Stomach (tissue), 9 donors: Measurements from ENCODE around the gene DOK6. TPM values are rescaled to one million over a fixed set of nuclear protein-coding genes. Genes with fewer than 3 reads are reported as not detected.

Experiments used
- DNase-seq, 2 donors: peaks; one replicate each; pipeline versions ENCODE4 v3.0.0 to v3.0.0-alpha.2; 2013 to 2019
- H3K27ac ChIP-seq, 5 donors: fragments of 200-600 bp in 4 of 5; sonication (generic) in 4 of 5; one replicate each; pipeline ENCODE4 v1.5.1; 2013 to 2019; ENCODE audit warnings: mild to moderate bottlenecking in 1 of 5, moderate library complexity in 1 of 5
- H3K27me3 ChIP-seq, 3 donors: fragments of 200-600 bp; sonication (generic); one replicate each; pipeline ENCODE4 v1.5.1; 2017 to 2019; ENCODE audit warnings: mixed run types in 1 of 3
- H3K36me3 ChIP-seq, 4 donors: fragments of 200-600 bp; sonication (generic); 1 replicate in 3 of 4; 2 replicates in 1 of 4; pipeline ENCODE4 v1.5.1; 2016 to 2019
- H3K4me1 ChIP-seq, 4 donors: fragments of 200-600 bp; sonication (generic); one replicate each; pipeline ENCODE4 v1.5.1; 2016 to 2019
- H3K4me3 ChIP-seq, 4 donors: fragments of 200-600 bp; sonication (generic) in 3 of 4; one replicate each; pipeline ENCODE4 v1.5.1; 2016 to 2019; ENCODE audit warnings: mild to moderate bottlenecking in 1 of 4
- H3K9me3 ChIP-seq, 4 donors: fragments of 200-600 bp; sonication (generic); one replicate each; pipeline ENCODE4 v1.5.1; 2016 to 2019
- EP300 ChIP-seq: sonication (generic); formaldehyde crosslinking; IDR thresholded peaks from one replicate; pipeline ENCODE4 v1.6.1; 2017; ENCODE audit warnings: antibody characterized with exemption
- POLR2A ChIP-seq, 4 donors: fragments of 450-650 bp; IDR thresholded peaks; one replicate each; pipeline ENCODE4 v1.6.1; 2016; ENCODE audit warnings: antibody characterized with exemption in 4 of 4, control low read depth in 2 of 4, mild to moderate bottlenecking in 1 of 4, moderate library complexity in 1 of 4
- POLR2AphosphoS5 ChIP-seq, 3 donors: sonication (generic); formaldehyde crosslinking; IDR thresholded peaks; one replicate each; pipeline ENCODE4 v1.6.1; 2016; ENCODE audit warnings: antibody characterized with exemption in 3 of 3
- WGBS, 5 donors: extraction: QIAGEN DNeasy Blood & Tissue Kit in 3 of 5; methylation state at CpG; one replicate each; pipeline versions ENCODE4 v1.1.5 to v1.1.7; 2013 to 2018; 5-methylcytosine and 5-hydroxymethylcytosine counted together
- intact Hi-C: fragments of 100-400 bp; cut with DNase I; formaldehyde crosslinking; loops from one replicate; pipeline ENCODE4 v1.15.1; 2023; ENCODE audit warnings: low total_unique reads
- polyA plus RNA-seq, 3 donors: library from polyadenylated mRNA; stranded (reverse); fragments of 200-250 nt; gene quantifications; one replicate each; pipeline ENCODE4 v1.2.3, GENCODE V29; 2013
- total RNA-seq, 5 donors: library from RNA; depleted of rRNA; stranded (reverse); fragments of >200 nt; gene quantifications; one replicate each; pipeline versions ENCODE4 v1.1.0 to v1.2.3, GENCODE V29; 2014 to 2016
- TF ChIP-seq, protein P1 (sequence below), 7 experiments: fragments of 450-650 bp in 4 of 7; fragments of 200-600 bp in 3 of 7; sonication (generic) in 3 of 7; IDR thresholded peaks; one replicate each; pipeline ENCODE4 v1.5.1; 2016 to 2019; ENCODE audit warnings: antibody characterized with exemption in 7 of 7, control low read depth in 2 of 7, mild to moderate bottlenecking in 1 of 7
- donor health status: healthy with polysubstance abuse.
- donor health status: Bipolar disorder and iron deficiency.
- donor health status: healthy.

The DOK6 gene
- total and polyA plus RNA-seq, 8 donors: 0.18 to 10.1 (median 1.7) TPM; not detected in 1

- no peaks in the 10 kb centered on the region for H3K27me3 ChIP-seq
- peaks cover 7 to 32% (median 30%) of the 10 kb centered on the region in 4 donors for H3K9me3 ChIP-seq
- intact Hi-C loops: no loop called here
- no peaks in the 10 kb centered on the region for H3K36me3 ChIP-seq
- no peak for TF ChIP-seq POLR2A (IDR thresholded peaks at IDR 0.05)
- TF ChIP-seq, protein P1, sequence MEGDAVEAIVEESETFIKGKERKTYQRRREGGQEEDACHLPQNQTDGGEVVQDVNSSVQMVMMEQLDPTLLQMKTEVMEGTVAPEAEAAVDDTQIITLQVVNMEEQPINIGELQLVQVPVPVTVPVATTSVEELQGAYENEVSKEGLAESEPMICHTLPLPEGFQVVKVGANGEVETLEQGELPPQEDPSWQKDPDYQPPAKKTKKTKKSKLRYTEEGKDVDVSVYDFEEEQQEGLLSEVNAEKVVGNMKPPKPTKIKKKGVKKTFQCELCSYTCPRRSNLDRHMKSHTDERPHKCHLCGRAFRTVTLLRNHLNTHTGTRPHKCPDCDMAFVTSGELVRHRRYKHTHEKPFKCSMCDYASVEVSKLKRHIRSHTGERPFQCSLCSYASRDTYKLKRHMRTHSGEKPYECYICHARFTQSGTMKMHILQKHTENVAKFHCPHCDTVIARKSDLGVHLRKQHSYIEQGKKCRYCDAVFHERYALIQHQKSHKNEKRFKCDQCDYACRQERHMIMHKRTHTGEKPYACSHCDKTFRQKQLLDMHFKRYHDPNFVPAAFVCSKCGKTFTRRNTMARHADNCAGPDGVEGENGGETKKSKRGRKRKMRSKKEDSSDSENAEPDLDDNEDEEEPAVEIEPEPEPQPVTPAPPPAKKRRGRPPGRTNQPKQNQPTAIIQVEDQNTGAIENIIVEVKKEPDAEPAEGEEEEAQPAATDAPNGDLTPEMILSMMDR (IDR thresholded peaks at IDR 0.05): no peak
- no peak for TF ChIP-seq EP300
- TF ChIP-seq POLR2AphosphoS5 (IDR thresholded peaks at IDR 0.05): no peak
- 66 to 89% (median 79%) methylated on average over 1 of the region's 1 CpG for WGBS, 5 donors
- H3K4me1 ChIP-seq: no peaks in the 10 kb centered on the region
- H3K27ac ChIP-seq: no peak overlapping the region
- DNase-seq: no peak
- no peak overlapping the region for H3K4me3 ChIP-seq
Observed at GRCh38 chr18:69718912-69719547, 318.3 kb downstream of the DOK6 start.

DNA sequence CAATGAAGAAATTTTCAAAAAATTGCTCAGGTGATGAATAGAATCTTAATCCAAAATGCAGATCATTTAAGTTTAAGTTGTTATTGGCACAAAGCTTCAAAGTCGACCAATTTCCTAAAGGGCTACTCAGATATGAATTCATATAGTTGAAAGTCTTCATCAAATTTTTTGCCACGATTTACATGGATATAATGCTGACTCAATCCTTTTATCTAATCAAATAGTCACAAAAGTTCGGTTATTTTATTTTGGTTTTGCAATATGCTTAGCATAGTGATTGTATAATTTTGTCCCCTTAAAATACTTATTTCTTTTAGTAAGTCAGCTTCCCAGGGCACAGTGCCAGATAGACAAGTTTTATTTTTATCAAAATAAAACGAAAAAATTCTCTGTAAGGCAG is 319.7 kb downstream of the DOK6 start:
- DNase-seq: no peak
- 64 to 75% (median 71%) methylated on average over 4 of the region's 4 CpGs for WGBS, 5 donors
- H3K27me3 ChIP-seq: no peaks in the 10 kb centered on the region

GRCh38 chr18:69723434-69723833 is 322.7 kb downstream of the DOK6 start:
- Histone ChIP-seq H3K36me3 (no peaks in the 10 kb centered on the region), H3K27ac (no peak overlapping the region), H3K9me3 (peaks cover 7 to 16% (median 15%) of the 10 kb centered on the region in 4 donors), H3K4me3 (no peak overlapping the region), H3K4me1 (no peaks in the 10 kb centered on the region), H3K27me3 (no peaks in the 10 kb centered on the region)
- 48 to 66% (median 61%) methylated on average over 3 of the region's 3 CpGs for WGBS, 5 donors
- intact Hi-C loops: no loop called here
- DNase-seq: peak in 1 of 2 donors; percentile 6
- TF ChIP-seq POLR2AphosphoS5 (IDR thresholded peaks at IDR 0.05): no peak
- TF ChIP-seq EP300: no peak
- no peak for TF ChIP-seq POLR2A (IDR thresholded peaks at IDR 0.05)
- TF ChIP-seq, protein P1 (IDR thresholded peaks at IDR 0.05): no peak

More for the DNA sequence above, 319.7 kb downstream of the DOK6 start:
- Histone ChIP-seq H3K4me1 (no peaks in the 10 kb centered on the region), H3K4me3 (no peak overlapping the region), H3K27ac (no peak overlapping the region), H3K9me3 (peaks cover 7 to 32% (median 30%) of the 10 kb centered on the region in 4 donors), H3K36me3 (no peaks in the 10 kb centered on the region)
- TF ChIP-seq POLR2AphosphoS5 (IDR thresholded peaks at IDR 0.05): no peak
- TF ChIP-seq POLR2A (IDR thresholded peaks at IDR 0.05): no peak
- TF ChIP-seq EP300: no peak
- intact Hi-C loops: no loop called here

DNA sequence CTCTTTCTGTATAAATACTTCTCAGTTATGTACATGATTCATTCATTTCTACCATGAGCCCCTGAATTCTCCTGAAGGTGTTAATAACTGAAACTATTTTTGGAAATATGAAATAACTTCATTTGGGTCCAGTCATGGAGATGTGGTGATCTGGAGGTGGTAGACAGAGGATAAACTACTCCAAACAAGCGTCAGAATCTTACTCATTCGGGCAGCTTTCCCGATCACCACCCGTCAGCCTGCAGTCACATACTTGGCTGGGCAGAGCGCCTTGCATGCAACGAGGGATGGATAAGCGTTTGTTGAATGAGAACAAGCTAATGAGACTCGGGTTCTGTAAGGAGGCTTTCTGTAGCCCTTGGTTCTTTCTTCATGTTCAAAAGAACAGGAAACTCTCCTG is 324.3 kb downstream of the DOK6 start:
- no peak for DNase-seq

More for the DNA sequence above, 324.3 kb downstream of the DOK6 start:
- intact Hi-C loops: no loop called here
- Histone ChIP-seq H3K36me3 (no peaks in the 10 kb centered on the region), H3K27ac (no peak overlapping the region), H3K4me3 (no peak overlapping the region), H3K9me3 (peaks cover 0 to under 1% (median under 1%) of the 10 kb centered on the region in 4 donors), H3K27me3 (no peaks in the 10 kb centered on the region), H3K4me1 (no peaks in the 10 kb centered on the region)
- WGBS, 5 donors: 82 to 94% (median 90%) methylated on average over 8 of the region's 8 CpGs
- no peak for TF ChIP-seq EP300
- TF ChIP-seq POLR2AphosphoS5 (IDR thresholded peaks at IDR 0.05): no peak
- TF ChIP-seq, protein P1 (IDR thresholded peaks at IDR 0.05): no peak
